K562 (cell line): ENCODE data around the gene TIMM10. TPM values are rescaled to one million over a fixed set of nuclear protein-coding genes. Genes with fewer than 3 reads are reported as not detected.

Experiments used
- ATAC-seq: fragments of 200-7000 bp; cut with Tn5 transposase; 3 replicates; pipeline ENCODE4 v1.9.1; 2020; ENCODE audit warnings: moderate library complexity
- BruUV-seq: library from RNA; stranded (reverse); fragments of 400-500 nt; replicated peaks from 2 replicates; lab custom pipeline; 2021; lab: Mats Ljungman, UMichigan
- CTCF ChIA-PET: fragments of 300-600 bp; formaldehyde crosslinking; extraction: SDS; loops from one replicate; lab custom pipeline; 2021; ENCODE audit warnings: low intra/inter-chr PET ratio; lab: Yijun Ruan, JAX
- POLR2A ChIA-PET: fragments of 300-600, 350-650 bp; sonication (Branson Sonifier 250); formaldehyde crosslinking; extraction: SDS; loops from one replicate; lab custom pipeline; 2021; ENCODE audit warnings: antibody characterized with exemption, inconsistent platforms; lab: Yijun Ruan, JAX
- DNase-seq, 4 experiments: peaks; one replicate each; pipeline versions ENCODE4 v3.0.0 to v3.0.0-alpha.2; 2011 to 2018; ENCODE audit warnings: low spot score in 3 of 4, mixed read lengths in 3 of 4; ENCODE audit errors: extremely low read depth in 1 of 4
- FAIRE-seq: peaks from 2 replicates; lab custom pipeline; 2011; peaks lifted over from hg19 to GRCh38; lab: Jason Lieb, UNC
- H2AFZ ChIP-seq: 2 replicates; pipeline ENCODE4 v1.6.0; 2011; ENCODE audit warnings: low read depth, low read length, control low read depth, inconsistent platforms
- H3K27ac ChIP-seq: fragments of 200-600 bp; 3 replicates; pipeline ENCODE4 v1.8.0; 2011; ENCODE audit warnings: low read depth, mild to moderate bottlenecking, control low read depth, inconsistent platforms, low read length, moderate library complexity, mixed read lengths; ENCODE audit errors: extremely low read depth
- H3K27me3 ChIP-seq, 2 experiments: fragments of 300-600 bp in 1 of 2; 2 replicates in 1 of 2; 3 replicates in 1 of 2; pipeline versions ENCODE4 v1.6.0 to v1.8.0; 2011; ENCODE audit warnings: inconsistent platforms in 2 of 2, low read length in 2 of 2, mild to moderate bottlenecking in 1 of 2, mixed read lengths in 1 of 2, moderate library complexity in 1 of 2; ENCODE audit not compliant: control insufficient read depth in 2 of 2, insufficient read depth in 2 of 2
- H3K36me3 ChIP-seq: fragments of 300-600 bp; 3 replicates; pipeline ENCODE4 v1.8.0; 2011; ENCODE audit warnings: mild to moderate bottlenecking, low read length, inconsistent platforms; ENCODE audit not compliant: control insufficient read depth, insufficient read depth
- H3K4me1 ChIP-seq, 2 experiments: fragments of 200-600 bp in 1 of 2; replicated peaks in 1 of 2; 2 replicates in 1 of 2; 3 replicates in 1 of 2; pipeline versions ENCODE4 v1.5.1 to v1.8.0; 2011; ENCODE audit warnings: inconsistent platforms in 2 of 2, low read length in 2 of 2, mild to moderate bottlenecking in 1 of 2, mixed read lengths in 1 of 2, moderate library complexity in 1 of 2; ENCODE audit not compliant: control insufficient read depth in 2 of 2, insufficient read depth in 2 of 2
- H3K4me2 ChIP-seq: 2 replicates; pipeline ENCODE4 v1.6.1; 2011; ENCODE audit warnings: low read length, control low read depth, inconsistent platforms, mixed read lengths; ENCODE audit not compliant: insufficient read depth
- H3K4me3 ChIP-seq: fragments of 200-600 bp; sonication (generic), shearing (Covaris generic); 2 replicates; pipeline ENCODE4 v1.5.1; 2016; ENCODE audit warnings: control low read depth, inconsistent platforms
- H3K79me2 ChIP-seq: fragments of 200-600 bp; 3 replicates; pipeline ENCODE4 v1.8.0; 2011; ENCODE audit warnings: low read length, inconsistent platforms; ENCODE audit not compliant: control insufficient read depth, insufficient read depth
- H3K9ac ChIP-seq, 2 experiments: 2 replicates each; pipeline versions ENCODE4 v1.6.0 to v1.6.1; 2011; ENCODE audit warnings: low read depth in 2 of 2, low read length in 2 of 2, control low read depth in 1 of 2, inconsistent platforms in 1 of 2, mild to moderate bottlenecking in 1 of 2, mixed read lengths in 1 of 2; ENCODE audit not compliant: insufficient read depth in 1 of 2
- H3K9me1 ChIP-seq: one replicate; pipeline ENCODE4 v1.6.0; 2011; ENCODE audit warnings: inconsistent platforms, mild to moderate bottlenecking, low read length, moderate library complexity; ENCODE audit not compliant: control insufficient read depth, insufficient read depth
- H3K9me3 ChIP-seq: replicated peaks from 2 replicates; pipeline ENCODE4 v1.5.1; 2011; ENCODE audit warnings: low read depth, low read length, inconsistent platforms; ENCODE audit not compliant: control insufficient read depth, insufficient read depth
- H4K20me1 ChIP-seq: replicated peaks from 2 replicates; pipeline ENCODE4 v1.6.1; 2011; ENCODE audit warnings: low read length, inconsistent platforms, mixed read lengths; ENCODE audit not compliant: control insufficient read depth, insufficient read depth
- CREB3L1 ChIP-seq: fragments of 450-650 bp; IDR thresholded peaks from 2 replicates; pipeline ENCODE4 v1.6.1; 2014; ENCODE audit warnings: low read depth, mild to moderate bottlenecking, moderate library complexity, borderline replicate concordance
- DACH1 ChIP-seq: fragments of 450-650 bp; IDR thresholded peaks from 2 replicates; pipeline ENCODE4 v1.6.1; 2018; ENCODE audit not compliant: partially characterized antibody
- EGR1 ChIP-seq: fragments of 450-650 bp; conservative IDR thresholded peaks from 2 replicates; pipeline ENCODE4 v1.6.1; 2017; ENCODE audit warnings: mild to moderate bottlenecking
- GABPB1 ChIP-seq: sonication (generic); formaldehyde crosslinking; IDR thresholded peaks from 2 replicates; pipeline ENCODE4 v1.8.0; 2022; ENCODE audit warnings: mild to moderate bottlenecking, missing genetic modification reagents
- HMGN3 ChIP-seq: IDR thresholded peaks from 2 replicates; pipeline ENCODE4 v1.6.1; 2011; ENCODE audit warnings: borderline replicate concordance, low read depth, mild to moderate bottlenecking, mixed read lengths, low read length; ENCODE audit not compliant: insufficient read length; ENCODE audit errors: extremely low read depth
- JUND ChIP-seq, 2 experiments: IDR thresholded peaks; 2 replicates in 1 of 2; 3 replicates in 1 of 2; pipeline ENCODE4 v1.6.1; 2011; ENCODE audit warnings: borderline replicate concordance in 2 of 2, low read depth in 2 of 2, low read length in 2 of 2, improper control_type of control experiment in 1 of 2, missing biosample characterization in 1 of 2, missing genetic modification characterization in 1 of 2, missing genetic modification reagents in 1 of 2
- L3MBTL2 ChIP-seq: fragments of 450-650 bp; IDR thresholded peaks from 2 replicates; pipeline ENCODE4 v1.6.1; 2016; ENCODE audit warnings: mild to moderate bottlenecking, moderate library complexity
- NCOA4 ChIP-seq: fragments of 450-650 bp; IDR thresholded peaks from 2 replicates; pipeline ENCODE4 v1.6.1; 2018; ENCODE audit warnings: mild to moderate bottlenecking; ENCODE audit not compliant: partially characterized antibody
- NRF1 ChIP-seq, 2 experiments: fragments of 450-650 bp; IDR thresholded peaks in 1 of 2; conservative IDR thresholded peaks in 1 of 2; 2 replicates each; pipeline ENCODE4 v1.6.1; 2014; ENCODE audit warnings: mild to moderate bottlenecking in 2 of 2
- TFAP4 ChIP-seq: sonication (generic); formaldehyde crosslinking; IDR thresholded peaks from 2 replicates; pipeline ENCODE4 v1.8.0; 2022; ENCODE audit warnings: missing genetic modification reagents, mild to moderate bottlenecking, moderate library complexity, borderline replicate concordance
- THRB ChIP-seq: fragments of 450-650 bp; formaldehyde crosslinking; conservative IDR thresholded peaks from 2 replicates; pipeline ENCODE4 v1.4.0; 2022; ENCODE audit warnings: mild to moderate bottlenecking, missing genetic modification characterization
- XRCC5 ChIP-seq: fragments of 200-400 bp; formaldehyde crosslinking; IDR thresholded peaks from 2 replicates; pipeline ENCODE4 v1.6.1; 2017; ENCODE audit warnings: low read depth, mild to moderate bottlenecking, low read length
- WGBS: fragments of 100-300 bp; shearing (Covaris generic); methylation state at CpG from one replicate; pipeline ENCODE4 v1.1.6; 2016; ENCODE audit warnings: low coverage, mixed read lengths; ENCODE audit not compliant: insufficient coverage; ENCODE audit errors: missing lambda C conversion rate; 5-methylcytosine and 5-hydroxymethylcytosine counted together
- in situ Hi-C: fragments of 300-500 bp; cut with MboI; formaldehyde crosslinking; loops from 4 replicates; pipeline ENCODE4 v1.15.0; 2018; ENCODE audit warnings: inconsistent platforms, mixed read lengths
- intact Hi-C: fragments of 100-400 bp; cut with micrococcal nuclease; formaldehyde crosslinking; loops from 2 replicates; pipeline ENCODE4 v1.14.2; 2022
- polyA plus RNA-seq, 8 experiments: library from polyadenylated mRNA; depleted of rRNA in 4 of 8; stranded (reverse) in 5 of 8; unstranded in 3 of 8; fragments of >200 nt; fragmentation: Nextera tagmentation in 2 of 8; fragmentation: Illumina TruSeq in 1 of 8; extraction: Ambion mirVana in 2 of 8; extraction: Trizol in 1 of 8; gene quantifications; 2 replicates each; pipeline versions ENCODE4 v1.2.1 to v1.2.3, GENCODE V29; 2011 to 2014; ENCODE audit warnings: inconsistent platforms in 1 of 8, missing spikeins in 1 of 8
- total RNA-seq, 7 experiments: library from RNA; depleted of rRNA in 6 of 7; stranded (reverse); fragments of >200 nt in 6 of 7; fragmentation: Illumina TruSeq in 2 of 7; extraction: Trizol in 2 of 7; gene quantifications; 2 replicates each; pipeline versions ENCODE4 v1.2.1 to v1.2.3, GENCODE V29; 2011 to 2021; ENCODE audit warnings: low replicate concordance in 1 of 7
- TF ChIP-seq, protein P1 (sequence below): fragments of 450-650 bp; formaldehyde crosslinking; IDR thresholded peaks from 2 replicates; pipeline ENCODE4 v1.4.0; 2020; ENCODE audit warnings: mild to moderate bottlenecking, moderate library complexity

Gene TIMM10
- total and polyA plus RNA-seq, 9 of the 15 experiments (the other 6 are each of a cell fraction or from before 2014, with no cell fraction given) = 109 to 553 (median 172) TPM

- TF ChIP-seq, protein P1, sequence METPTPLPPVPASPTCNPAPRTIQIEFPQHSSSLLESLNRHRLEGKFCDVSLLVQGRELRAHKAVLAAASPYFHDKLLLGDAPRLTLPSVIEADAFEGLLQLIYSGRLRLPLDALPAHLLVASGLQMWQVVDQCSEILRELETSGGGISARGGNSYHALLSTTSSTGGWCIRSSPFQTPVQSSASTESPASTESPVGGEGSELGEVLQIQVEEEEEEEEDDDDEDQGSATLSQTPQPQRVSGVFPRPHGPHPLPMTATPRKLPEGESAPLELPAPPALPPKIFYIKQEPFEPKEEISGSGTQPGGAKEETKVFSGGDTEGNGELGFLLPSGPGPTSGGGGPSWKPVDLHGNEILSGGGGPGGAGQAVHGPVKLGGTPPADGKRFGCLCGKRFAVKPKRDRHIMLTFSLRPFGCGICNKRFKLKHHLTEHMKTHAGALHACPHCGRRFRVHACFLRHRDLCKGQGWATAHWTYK = 0 out of 2 replicates have a peak, but pooled peaks have one; percentile 43
- 0 out of 2 replicates have a peak, but pooled peaks have one; percentile 27 for TF ChIP-seq THRB (CRISPR knock-in tag)
Observed at GRCh38 chr11:57499983-57500461, 30.5 kb downstream of the TIMM10 start (continued).

DNA sequence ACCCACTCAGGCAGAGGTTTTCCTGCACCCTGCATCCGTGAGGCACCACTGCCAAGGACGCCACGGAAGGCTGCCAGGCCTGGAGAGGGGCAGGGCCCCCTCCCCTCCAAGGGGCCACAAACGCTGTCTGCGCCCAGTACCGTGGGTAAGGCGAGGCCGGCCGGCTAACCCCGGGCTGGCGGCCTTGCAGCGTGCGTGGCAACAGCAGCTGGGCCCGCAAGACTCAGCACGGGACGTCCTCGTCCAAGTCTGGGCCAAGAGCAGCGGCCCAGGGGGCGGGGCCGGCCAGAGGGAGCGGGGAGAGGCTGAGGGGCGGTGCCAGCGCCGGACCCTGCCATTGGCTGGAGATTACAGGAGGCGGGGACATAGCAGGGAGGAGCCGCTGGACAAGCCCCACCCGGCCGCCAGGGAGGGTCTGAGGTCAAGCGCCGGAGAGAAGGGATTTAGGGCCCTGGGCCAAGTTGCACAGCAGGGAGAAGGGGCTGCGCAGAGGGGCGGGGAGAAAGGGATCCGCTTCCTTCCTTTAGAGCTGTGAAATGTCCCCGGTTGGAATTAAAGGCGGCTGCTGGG lies 31.1 kb downstream of the TIMM10 start:
- peak overlapping the region; percentile 71 for H3K4me2 ChIP-seq
- in situ Hi-C loops (no loop called here), intact Hi-C loops (loop anchor here (1.0 kb wide), 1 partner anchor 16 kb away; the partner anchor contains the start of gene SLC43A1)
- H4K20me1 ChIP-seq = peaks cover 24% of the 10 kb centered on the region
- peaks cover 7% of the 10 kb centered on the region; the same call in 1 of the 3 replicates for H3K79me2 ChIP-seq
- FAIRE-seq = peak; percentile 82
- DNase-seq = peak; percentile 96 to 100 (median 100)
- H2AFZ ChIP-seq = peak overlapping the region; percentile 52
- ChIA-PET POLR2A (interaction anchor here (1.2 to 4.5 kb wide), 2 partner anchors 16 to 18 kb away, joined by 3 to 25 read pairs; partner anchors contain the start of gene SLC43A1), CTCF (no interaction called here)
- H3K27ac ChIP-seq = peak overlapping the region; percentile 61; the same call in 2 of the 3 replicates
- peak overlapping the region; percentile 7; the same call in 1 of the 2 replicates for H3K4me3 ChIP-seq
- ATAC-seq = peak; percentile 99
- H3K9me1 ChIP-seq = no peaks in the 10 kb centered on the region
- H3K4me1 ChIP-seq = peaks cover 16 to 26% of the 10 kb centered on the region in 2 experiments
- WGBS = 2% methylated on average over 25 of the region's 35 CpGs
- H3K9me3 ChIP-seq = no peaks in the 10 kb centered on the region
- H3K36me3 ChIP-seq = peaks cover 73% of the 10 kb centered on the region
- peak overlapping the region; percentile 28 to 88; a peak in 3 of 4 replicates for H3K9ac ChIP-seq
- no TSS peak for BruUV-seq
- H3K27me3 ChIP-seq = no peaks in the 10 kb centered on the region
- TF ChIP-seq HMGN3 = peak; percentile 73
- peak; percentile 77; the same call in 1 of the 2 replicates for TF ChIP-seq TFAP4 (CRISPR knock-in tag)
- no peak for TF ChIP-seq NCOA4
- TF ChIP-seq GABPB1 (CRISPR knock-in tag) = peak; percentile 13; the same call in 1 of the 2 replicates
- no peak for TF ChIP-seq DACH1
- TF ChIP-seq XRCC5 = 0 out of 2 replicates have a peak, but pooled peaks have one; percentile 34
- TF ChIP-seq JUND (IDR thresholded peaks at IDR 0.05; ENCODE audit: borderline replicate concordance, low read depth, low read length) = peak; percentile 16; the same call in 1 of the 2 replicates
- TF ChIP-seq JUND (tag; IDR thresholded peaks at IDR 0.05; ENCODE audit: borderline replicate concordance, low read depth, low read length) = no peak; the same call in 2 of the 3 replicates
- no peak for TF ChIP-seq CREB3L1
- peak; percentile 83 to 84 for TF ChIP-seq NRF1 (conservative IDR thresholded peaks at IDR 0.05 in 1 of 2, IDR thresholded peaks at IDR 0.05 in 1 of 2)
- TF ChIP-seq EGR1 = no peak
- TF ChIP-seq L3MBTL2 = no peak
